Osteocyte (in vitro differentiated cells): ENCODE results near the gene SPATS2L. TPM values are rescaled to one million over a fixed set of nuclear protein-coding genes. Genes with fewer than 3 reads are reported as not detected.

Experiments used
- DNase-seq: peaks from one replicate; pipeline ENCODE4 v3.0.0; 2021; ENCODE audit warnings: mixed read lengths; ENCODE audit not compliant: unreplicated experiment; ENCODE audit errors: extremely low spot score
- H3K27ac Mint-ChIP-seq: one replicate; pipeline ENCODE4 v1.8.0; 2021; ENCODE audit warnings: mild to moderate bottlenecking, mixed read lengths; ENCODE audit not compliant: unreplicated experiment
- H3K27me3 Mint-ChIP-seq: one replicate; pipeline ENCODE4 v1.8.0; 2021; ENCODE audit warnings: mixed read lengths; ENCODE audit not compliant: unreplicated experiment
- H3K36me3 Mint-ChIP-seq: one replicate; pipeline ENCODE4 v1.8.0; 2021; ENCODE audit warnings: mixed read lengths; ENCODE audit not compliant: unreplicated experiment
- H3K4me1 Mint-ChIP-seq: one replicate; pipeline ENCODE4 v1.8.0; 2021; ENCODE audit warnings: mixed read lengths; ENCODE audit not compliant: unreplicated experiment
- H3K4me3 Mint-ChIP-seq: one replicate; pipeline ENCODE4 v1.8.0; 2021; ENCODE audit warnings: mild to moderate bottlenecking, moderate library complexity, mixed read lengths; ENCODE audit not compliant: unreplicated experiment
- H3K9me3 Mint-ChIP-seq: one replicate; pipeline ENCODE4 v1.8.0; 2021; ENCODE audit warnings: mixed read lengths; ENCODE audit not compliant: unreplicated experiment
- total RNA-seq: library from RNA; stranded (reverse); gene quantifications from 2 replicates; pipeline ENCODE4 v1.2.1, GENCODE V29; 2021
- TF ChIP-seq, protein P1 (sequence below): fragments of 200-600 bp; sonication (generic); IDR thresholded peaks from 2 replicates; pipeline ENCODE4 v1.5.0; 2021; ENCODE audit warnings: antibody characterized with exemption, mild to moderate bottlenecking, moderate library complexity

The SPATS2L gene
- total RNA-seq, 1 donor from 2014 or later = 152 TPM

DNA sequence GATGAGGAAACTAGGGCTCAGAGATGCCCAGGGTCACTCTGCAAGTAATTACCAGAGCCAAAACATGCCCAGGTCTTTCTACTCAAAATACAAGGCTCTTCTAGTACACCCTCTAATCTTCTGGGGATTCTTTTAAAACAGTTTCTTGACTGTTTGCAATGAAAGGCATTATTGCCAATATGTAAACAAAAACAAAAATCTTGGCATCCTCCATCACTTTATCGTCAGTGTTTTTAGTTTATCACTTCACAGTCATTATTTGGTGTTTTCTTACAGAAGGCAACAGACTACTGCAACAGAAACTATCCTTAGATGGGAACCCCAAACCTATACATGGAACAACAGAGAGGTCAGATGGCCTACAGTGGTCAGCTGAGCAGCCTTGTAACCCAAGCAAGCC, 132.4 kb downstream of the SPATS2L start:
- no peak for DNase-seq
- Mint-ChIP-seq H3K4me1 (peaks cover 18% of the 10 kb centered on the region), H3K4me3 (no peak overlapping the region), H3K36me3 (peaks cover 62% of the 10 kb centered on the region), H3K9me3 (peaks cover 9% of the 10 kb centered on the region), H3K27me3 (no peaks in the 10 kb centered on the region), H3K27ac (no peak overlapping the region)
- TF ChIP-seq, protein P1, sequence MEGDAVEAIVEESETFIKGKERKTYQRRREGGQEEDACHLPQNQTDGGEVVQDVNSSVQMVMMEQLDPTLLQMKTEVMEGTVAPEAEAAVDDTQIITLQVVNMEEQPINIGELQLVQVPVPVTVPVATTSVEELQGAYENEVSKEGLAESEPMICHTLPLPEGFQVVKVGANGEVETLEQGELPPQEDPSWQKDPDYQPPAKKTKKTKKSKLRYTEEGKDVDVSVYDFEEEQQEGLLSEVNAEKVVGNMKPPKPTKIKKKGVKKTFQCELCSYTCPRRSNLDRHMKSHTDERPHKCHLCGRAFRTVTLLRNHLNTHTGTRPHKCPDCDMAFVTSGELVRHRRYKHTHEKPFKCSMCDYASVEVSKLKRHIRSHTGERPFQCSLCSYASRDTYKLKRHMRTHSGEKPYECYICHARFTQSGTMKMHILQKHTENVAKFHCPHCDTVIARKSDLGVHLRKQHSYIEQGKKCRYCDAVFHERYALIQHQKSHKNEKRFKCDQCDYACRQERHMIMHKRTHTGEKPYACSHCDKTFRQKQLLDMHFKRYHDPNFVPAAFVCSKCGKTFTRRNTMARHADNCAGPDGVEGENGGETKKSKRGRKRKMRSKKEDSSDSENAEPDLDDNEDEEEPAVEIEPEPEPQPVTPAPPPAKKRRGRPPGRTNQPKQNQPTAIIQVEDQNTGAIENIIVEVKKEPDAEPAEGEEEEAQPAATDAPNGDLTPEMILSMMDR = no peak

- peaks cover 9% of the 10 kb centered on the region for H3K9me3 Mint-ChIP-seq
- no peak for DNase-seq
- H3K27ac Mint-ChIP-seq = peak overlapping the region; percentile 13
- no peaks in the 10 kb centered on the region for H3K27me3 Mint-ChIP-seq
- H3K4me1 Mint-ChIP-seq = peaks cover 18% of the 10 kb centered on the region
- TF ChIP-seq, protein P1 = no peak
- H3K4me3 Mint-ChIP-seq = no peak overlapping the region
- peaks cover 72% of the 10 kb centered on the region for H3K36me3 Mint-ChIP-seq
Measured at GRCh38 chr2:200439981-200440380, 133.5 kb downstream of the SPATS2L start.

- TF ChIP-seq, protein P1 = no peak
- Mint-ChIP-seq H3K4me3 (no peak overlapping the region), H3K9me3 (no peaks in the 10 kb centered on the region), H3K27ac (peak overlapping the region; percentile 21), H3K27me3 (no peaks in the 10 kb centered on the region), H3K4me1 (peaks cover 27% of the 10 kb centered on the region), H3K36me3 (peaks cover 66% of the 10 kb centered on the region)
- DNase-seq = no peak
Measured at GRCh38 chr2:200442471-200442870, 136.0 kb downstream of the SPATS2L start.

GRCh38 chr2:200443376-200443775, 136.9 kb downstream of the SPATS2L start:
- Mint-ChIP-seq H3K4me3 (no peak overlapping the region), H3K4me1 (peaks cover 27% of the 10 kb centered on the region), H3K27ac (peak overlapping the region; percentile 6), H3K9me3 (no peaks in the 10 kb centered on the region), H3K36me3 (peaks cover 59% of the 10 kb centered on the region), H3K27me3 (no peaks in the 10 kb centered on the region)
- TF ChIP-seq, protein P1 = no peak
- no peak for DNase-seq

DNA sequence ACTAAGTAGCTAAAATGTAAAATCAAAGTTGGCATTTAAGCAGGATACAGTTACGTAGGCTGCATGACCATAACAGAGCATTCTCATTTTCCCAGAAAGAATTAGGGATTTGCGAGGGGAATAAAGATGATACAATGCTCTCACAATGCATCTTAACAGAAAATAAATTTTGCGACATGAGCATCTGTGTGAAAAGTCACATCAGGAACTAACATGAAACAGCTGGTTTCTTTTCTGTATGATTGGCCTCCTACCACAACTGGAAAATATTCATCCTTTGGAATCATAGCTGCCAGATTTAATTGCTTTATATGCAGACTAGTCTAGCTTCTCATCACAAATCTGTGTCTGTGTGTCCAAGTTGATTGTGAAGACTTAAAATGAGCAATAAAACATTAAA, 137.4 kb downstream of the SPATS2L start:
- TF ChIP-seq, protein P1 = no peak
- Mint-ChIP-seq H3K4me3 (no peak overlapping the region), H3K27ac (no peak overlapping the region), H3K36me3 (peaks cover 55% of the 10 kb centered on the region), H3K9me3 (no peaks in the 10 kb centered on the region), H3K4me1 (peaks cover 25% of the 10 kb centered on the region), H3K27me3 (no peaks in the 10 kb centered on the region)
- DNase-seq = no peak
